ENCODE results near the gene PLCH1. TPM values are rescaled to one million over a fixed set of nuclear protein-coding genes. Genes with fewer than 3 reads are reported as not detected.

The PLCH1 gene
- total and polyA plus RNA-seq, 2 experiments from 2014 or later: 8.1 to 25.3 TPM

DNA sequence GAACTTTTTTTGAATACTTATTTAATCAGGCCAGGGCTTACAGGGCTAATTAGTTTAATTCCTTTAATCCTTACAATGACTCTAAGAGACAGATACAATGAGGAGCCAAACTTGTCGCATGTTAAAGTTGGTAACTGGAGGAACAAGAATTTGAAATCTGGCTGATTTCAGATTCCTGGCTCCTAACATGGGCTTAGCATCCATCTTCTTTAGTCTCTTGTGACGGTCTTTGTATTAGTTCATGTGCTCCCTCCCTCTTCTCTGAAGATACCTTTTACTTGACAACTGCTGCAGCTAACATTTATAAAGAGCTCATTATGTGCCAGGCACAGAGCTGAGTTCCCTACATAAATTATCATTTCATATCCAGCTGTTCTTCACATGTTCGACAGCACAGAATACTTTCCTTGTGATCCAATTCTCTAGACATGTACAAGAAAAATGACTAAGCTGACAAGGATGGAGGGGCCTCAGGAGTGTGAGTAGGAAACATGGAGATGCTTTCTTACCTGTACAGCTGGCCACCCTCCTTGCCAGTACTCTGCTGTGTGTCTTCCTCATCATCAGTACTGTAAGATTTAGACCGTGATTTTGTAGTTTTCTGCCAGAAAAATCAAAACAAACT is 244.6 kb downstream of the PLCH1 start:
- no peaks in the 10 kb centered on the region; the same call in 1 of the 2 replicates for H3K9me2 ChIP-seq (ENCODE audit: insufficient read depth)
- Mint-ChIP-seq H3K27ac (no peak overlapping the region), H3K36me3 (ENCODE audit: low read depth) (peaks cover 18% of the 10 kb centered on the region), H3K4me3 (no peak overlapping the region), H3K4me1 (peaks cover 8% of the 10 kb centered on the region), H3K27me3 (ENCODE audit: insufficient read depth, low read depth, poor library complexity) (no peaks in the 10 kb centered on the region), H3K9me3 (no peaks in the 10 kb centered on the region)
- no peak overlapping the region for H2AFZ ChIP-seq
- DNase-seq (ENCODE audit: low spot score) (no peak), ATAC-seq (no peak)
- no peak overlapping the region for H3K4me3 ChIP-seq
- H3K36me3 ChIP-seq (ENCODE audit: insufficient read depth): peaks cover 10% of the 10 kb centered on the region; the same call in 1 of the 2 replicates
- no peak for TF ChIP-seq EZH2 (IDR thresholded peaks at IDR 0.05; ENCODE audit: low read depth, unreplicated experiment)
- TF ChIP-seq ETS1 (IDR thresholded peaks at IDR 0.05): no peak
- TF ChIP-seq ZNF462 (CRISPR knock-in tag; IDR thresholded peaks at IDR 0.05): no peak
- no peak for TF ChIP-seq ZNF331 (CRISPR knock-in tag; IDR thresholded peaks at IDR 0.05; ENCODE audit: low read depth)
- no peaks in the 10 kb centered on the region; the same call in 1 of the 2 replicates for H3K4me1 ChIP-seq (ENCODE audit: insufficient read depth)
- no peaks in the 10 kb centered on the region for H3K79me2 ChIP-seq (replicated peaks; ENCODE audit: insufficient read depth)
- H3K27me3 ChIP-seq (ENCODE audit: insufficient read depth): no peaks in the 10 kb centered on the region
- H4K20me1 ChIP-seq (replicated peaks; ENCODE audit: insufficient read depth): no peaks in the 10 kb centered on the region
- H3F3A ChIP-seq (replicated peaks; ENCODE audit: low read depth): no peaks in the 10 kb centered on the region
- 0 out of 2 replicates have a peak overlapping the region, but pooled peaks have one; percentile 23 for H3K27ac ChIP-seq (ENCODE audit: low read depth)
- no peak overlapping the region for H3K4me2 ChIP-seq
